Cerebellar cortex (tissue), 1 donor: ENCODE measurements around the gene RERG.
"Not testable (repeated sequence)": the region's sequence is repeated elsewhere in the genome, so short reads cannot be mapped to it uniquely, and the experiment has no call there.

ENCODE experiments used
- DNase-seq: peaks from one replicate; pipeline ENCODE4 v3.0.0-alpha.2; 2015; ENCODE audit warnings: low spot score

RERG gene

GRCh38 chr12:15143467-15143866 lies 77.8 kb downstream of the RERG start:
- DNase-seq, result no peak

- no peak for DNase-seq
These were observed 78.5 kb downstream of the RERG start for GRCh38 chr12:15142711-15143110.

GRCh38 chr12:15131431-15131830 lies 89.8 kb downstream of the RERG start:
- no peak for DNase-seq

DNA sequence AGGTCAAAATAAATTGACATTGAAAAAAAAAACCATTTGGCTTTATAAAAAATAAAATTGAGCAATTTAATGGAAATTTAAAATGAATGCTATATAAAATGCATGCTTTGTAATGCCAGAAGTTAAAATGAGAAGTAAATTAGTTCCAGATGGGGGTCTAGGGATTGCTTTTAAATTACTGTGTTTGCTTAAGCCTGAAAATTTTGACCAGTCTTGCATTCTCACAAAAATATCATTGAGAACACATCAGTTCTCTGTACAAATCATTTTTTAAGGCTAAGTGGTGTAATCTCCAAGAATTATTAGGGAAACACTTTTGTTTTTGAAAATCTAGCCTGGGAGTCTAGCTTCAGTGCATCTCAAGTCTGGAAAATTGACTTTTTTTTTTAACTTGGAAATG lies 90.7 kb downstream of the RERG start:
- DNase-seq, result no peak

- no peak for DNase-seq
These were observed 97.8 kb downstream of the RERG start for GRCh38 chr12:15123401-15123800.

GRCh38 chr12:15122344-15122743 lies 98.9 kb downstream of the RERG start:
- no peak for DNase-seq

- DNase-seq, result no peak
These were observed 102.3 kb downstream of the RERG start for GRCh38 chr12:15118955-15119354.

- no peak for DNase-seq
These were observed 104.2 kb downstream of the RERG start for GRCh38 chr12:15116983-15117382.

DNA sequence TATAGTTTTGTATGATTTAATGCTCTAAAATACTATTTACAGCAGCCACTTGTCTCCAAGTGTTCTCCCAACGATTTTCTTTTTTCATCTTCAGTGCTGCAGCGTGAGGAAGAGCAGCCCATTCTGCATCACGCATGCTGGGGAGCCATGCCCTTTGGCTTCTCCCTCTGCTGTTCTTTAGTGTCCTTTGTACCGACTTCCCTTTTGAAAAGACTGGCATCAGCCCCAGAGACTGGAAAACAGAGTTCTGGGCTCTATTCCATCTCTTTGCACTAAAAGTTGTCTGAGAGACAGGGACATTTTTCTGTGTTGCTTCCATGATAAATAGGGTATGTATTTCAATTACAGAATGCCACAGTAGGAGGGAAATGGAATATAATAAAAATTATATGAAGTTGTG lies 105.1 kb downstream of the RERG start:
- peak; percentile 22 for DNase-seq

DNA sequence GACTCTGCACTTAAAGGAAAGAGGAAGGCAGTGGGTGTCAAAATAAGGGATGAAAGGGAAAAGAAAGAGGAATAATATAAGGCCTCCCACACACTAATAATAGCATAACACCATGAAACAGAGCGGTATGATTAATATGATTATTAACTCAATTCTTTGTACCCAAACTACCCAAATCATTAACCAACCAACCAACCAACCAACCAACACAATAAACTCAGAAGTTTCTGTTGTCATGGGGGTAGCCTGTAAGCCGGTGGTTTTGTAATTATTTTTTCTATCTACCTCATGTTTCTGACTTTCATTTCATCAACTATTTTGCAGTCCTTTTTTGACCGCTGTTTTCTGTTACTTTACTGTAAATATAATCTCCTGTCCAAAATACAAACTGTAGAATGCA lies 105.8 kb downstream of the RERG start:
- no peak for DNase-seq

DNA sequence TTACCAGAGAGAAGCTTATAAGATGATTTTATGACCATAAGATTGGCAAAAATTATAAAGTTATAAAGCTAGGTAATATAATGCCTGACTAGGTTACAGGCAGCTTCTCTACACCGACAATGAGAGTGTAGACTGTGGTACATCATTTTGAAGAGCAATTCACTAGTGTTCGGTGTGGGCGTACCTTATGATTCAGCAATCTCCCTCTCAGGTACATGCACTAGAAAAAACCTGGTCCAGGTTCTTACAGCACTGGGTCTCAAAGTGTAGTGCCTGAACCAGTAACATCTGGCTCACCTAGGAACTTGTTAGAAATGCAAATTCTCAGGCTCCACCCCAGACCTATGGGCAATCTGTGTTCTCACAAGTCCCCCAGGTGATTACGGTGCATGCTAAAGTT lies 106.7 kb downstream of the RERG start:
- DNase-seq, result no peak

GRCh38 chr12:15092826-15093225 lies 128.4 kb downstream of the RERG start:
- no peak for DNase-seq

- DNase-seq, result no peak
These were observed 130.8 kb downstream of the RERG start for GRCh38 chr12:15090441-15090840.

GRCh38 chr12:15088105-15088504 lies 133.1 kb downstream of the RERG start:
- no peak for DNase-seq

- DNase-seq, result not testable (repeated sequence)
These were observed 143.5 kb downstream of the RERG start for GRCh38 chr12:15077751-15078150.

GRCh38 chr12:15074351-15074750 lies 146.9 kb downstream of the RERG start:
- no peak for DNase-seq

DNA sequence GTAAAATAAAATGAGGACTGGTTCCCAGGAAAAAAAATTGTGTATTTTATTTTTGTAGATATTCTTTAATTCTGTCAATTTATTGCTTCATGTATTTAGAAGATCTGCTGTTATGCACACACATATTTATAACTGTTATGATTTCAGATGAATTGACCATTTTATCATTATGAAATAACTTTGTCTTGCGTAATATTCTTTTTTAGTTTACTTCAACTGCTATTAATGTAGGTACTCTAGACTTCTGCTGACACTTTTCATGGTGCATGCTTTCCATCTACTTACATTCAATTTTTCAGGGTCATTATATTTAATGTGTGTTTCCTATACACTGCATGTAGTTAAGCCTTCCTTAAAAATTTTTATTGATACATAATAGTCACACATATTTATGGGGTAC lies 162.1 kb downstream of the RERG start:
- DNase-seq, result no peak
